Sciatic nerve (tissue), 2 donors: ENCODE data around the gene PIGT. TPM values are rescaled to one million over a fixed set of nuclear protein-coding genes. Genes with fewer than 3 reads are reported as not detected.
"Not testable (repeated sequence)": the region's sequence is repeated elsewhere in the genome, so short reads cannot be mapped to it uniquely, and the experiment has no call there.

ENCODE experiments used
- ATAC-seq: fragments of 200-7000 bp; cut with Tn5 transposase; one replicate; pipeline ENCODE4 v1.9.1; 2020; ENCODE audit warnings: mild to moderate bottlenecking, moderate library complexity
- DNase-seq: peaks from one replicate; pipeline ENCODE4 v3.0.0-alpha.2; 2020; ENCODE audit warnings: low spot score
- intact Hi-C: fragments of 100-400 bp; cut with DNase I; formaldehyde crosslinking; loops from one replicate; pipeline ENCODE4 v1.14.2; 2022
- total RNA-seq: library from RNA; stranded (reverse); fragmentation: NEBNext Ultra II Directional; extraction: Animal tissue kit (Norgen Biotek cat#: 25700); gene quantifications from one replicate; pipeline ENCODE4 v1.2.1, GENCODE V29; 2021
- donor health status: DM: no; HTN: no; CAD: no.
- donor health status: DM: no; HTN: no; CAD: no.

Gene PIGT
- total RNA-seq, 1 donor from 2014 or later: 67.4 TPM

GRCh38 chr20:45452238-45452637 is 36.3 kb downstream of the PIGT start:
- intact Hi-C loops: no loop called here
- DNase-seq: no peak
- no peak for ATAC-seq

- intact Hi-C loops: no loop called here
- DNase-seq (no peak), ATAC-seq (no peak)
Measured at GRCh38 chr20:45452772-45453691, 37.1 kb downstream of the PIGT start.

GRCh38 chr20:45456632-45457031 is 40.7 kb downstream of the PIGT start:
- no peak for ATAC-seq
- DNase-seq: no peak
- intact Hi-C loops: no loop called here

GRCh38 chr20:45459606-45460005 is 43.7 kb downstream of the PIGT start:
- intact Hi-C loops: no loop called here
- DNase-seq (no peak), ATAC-seq (no peak)

- no peak for ATAC-seq
- intact Hi-C loops: no loop called here
Measured at GRCh38 chr20:45461225-45461624, 45.3 kb downstream of the PIGT start.

GRCh38 chr20:45462711-45463509 is 47.0 kb downstream of the PIGT start:
- ATAC-seq: no peak
- intact Hi-C loops: no loop called here
- DNase-seq: no peak

More at GRCh38 chr20:45461225-45461624, 45.3 kb downstream of the PIGT start:
- DNase-seq: no peak

- ATAC-seq: no peak
- intact Hi-C loops: no loop called here
- DNase-seq: no peak
Measured at GRCh38 chr20:45463709-45464108, 47.8 kb downstream of the PIGT start.

- DNase-seq (no peak), ATAC-seq (no peak)
- intact Hi-C loops: no loop called here
Measured at GRCh38 chr20:45465491-45466266, 49.7 kb downstream of the PIGT start.

GRCh38 chr20:45467172-45467571 is 51.2 kb downstream of the PIGT start:
- DNase-seq: no peak
- no peak for ATAC-seq
- intact Hi-C loops: no loop called here

GRCh38 chr20:45467861-45468260 is 51.9 kb downstream of the PIGT start:
- ATAC-seq (no peak), DNase-seq (no peak)
- intact Hi-C loops: no loop called here

- ATAC-seq (peak; percentile 35), DNase-seq (no peak)
- intact Hi-C loops: no loop called here
Measured at GRCh38 chr20:45469336-45470261, 53.7 kb downstream of the PIGT start, which contains the start of gene WFDC2. TSS of gene WFDC2 (plus strand) at chr20:45469753. CDS start at chr20:45469782, 29 bp downstream.

GRCh38 chr20:45470262-45470931 is 54.5 kb downstream of the PIGT start:
- intact Hi-C loops: no loop called here
- DNase-seq (peak; percentile 80), ATAC-seq (peak; percentile 90)

- intact Hi-C loops: no loop called here
- peak; percentile 44 for ATAC-seq
- DNase-seq: no peak
Measured at GRCh38 chr20:45470937-45471336, 55.0 kb downstream of the PIGT start.

- intact Hi-C loops, DNase-seq, ATAC-seq: not testable (repeated sequence)
Measured at GRCh38 chr20:45472286-45472685, 56.3 kb downstream of the PIGT start.
